G401 (cell line): ENCODE data around the gene APOLD1. TPM values are rescaled to one million over a fixed set of nuclear protein-coding genes. Genes with fewer than 3 reads are reported as not detected.
"Not testable (repeated sequence)": the region's sequence is repeated elsewhere in the genome, so short reads cannot be mapped to it uniquely, and the experiment has no call there.

ENCODE experiments used
- DNase-seq: peaks from one replicate; pipeline ENCODE4 v3.0.0-alpha.2; 2015; ENCODE audit warnings: low spot score
- in situ Hi-C: cut with HindIII; loops from 2 replicates; pipeline ENCODE4 v1.10.0; 2016; ENCODE audit warnings: low sequenced_read_pairs, mixed read lengths
- total RNA-seq: library from RNA; depleted of rRNA; stranded (reverse); fragments of >200 nt; shearing (Covaris generic); gene quantifications from 2 replicates; pipeline ENCODE4 v1.2.3, GENCODE V29; 2014

Gene APOLD1
- total RNA-seq, 1 experiment from 2014 or later, result 39.5 TPM

DNA sequence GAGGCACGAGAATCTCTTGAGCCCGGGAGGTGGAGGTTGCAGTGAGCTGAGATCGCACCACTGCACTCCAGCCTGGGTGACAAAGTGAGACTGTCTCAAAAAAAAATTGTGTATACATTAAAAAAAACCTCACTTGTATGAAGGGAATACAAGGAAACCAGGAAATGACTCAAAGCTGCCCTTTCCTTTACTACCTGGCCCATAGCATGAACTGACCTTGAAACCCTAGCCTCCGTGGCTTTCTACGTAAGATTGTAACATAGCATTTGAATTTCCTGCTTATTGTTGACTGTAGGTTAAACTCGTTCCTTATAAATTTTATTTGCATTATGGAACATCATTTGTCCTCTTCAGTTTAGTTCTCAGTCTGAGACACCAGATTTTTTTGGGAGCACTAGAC is 18.6 kb downstream of the APOLD1 start:
- no peak for DNase-seq
- in situ Hi-C loops, result no loop called here

DNA sequence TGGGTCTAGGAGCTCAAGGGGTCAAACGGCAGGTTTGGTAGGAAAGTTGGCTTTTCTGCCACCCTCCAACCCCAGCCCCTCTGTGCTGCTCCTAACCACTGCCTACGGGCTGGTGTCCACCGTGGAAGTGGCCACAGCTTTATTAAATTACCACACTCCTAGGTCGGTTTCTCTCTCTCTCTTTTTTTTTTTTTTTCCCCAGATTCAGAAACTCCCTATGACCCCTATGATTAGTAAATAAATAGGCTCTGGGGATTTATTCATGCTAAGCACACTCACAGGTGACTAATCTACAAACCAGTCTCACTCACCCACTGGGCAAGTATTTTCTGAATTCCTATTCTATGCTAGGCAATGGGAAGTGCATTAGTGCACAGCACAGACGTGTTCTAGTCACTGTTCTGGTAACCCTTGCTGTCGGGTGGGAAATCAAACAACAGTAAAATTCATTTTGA is 19.0 kb downstream of the APOLD1 start:
- in situ Hi-C loops, result no loop called here
- DNase-seq, result no peak

DNA sequence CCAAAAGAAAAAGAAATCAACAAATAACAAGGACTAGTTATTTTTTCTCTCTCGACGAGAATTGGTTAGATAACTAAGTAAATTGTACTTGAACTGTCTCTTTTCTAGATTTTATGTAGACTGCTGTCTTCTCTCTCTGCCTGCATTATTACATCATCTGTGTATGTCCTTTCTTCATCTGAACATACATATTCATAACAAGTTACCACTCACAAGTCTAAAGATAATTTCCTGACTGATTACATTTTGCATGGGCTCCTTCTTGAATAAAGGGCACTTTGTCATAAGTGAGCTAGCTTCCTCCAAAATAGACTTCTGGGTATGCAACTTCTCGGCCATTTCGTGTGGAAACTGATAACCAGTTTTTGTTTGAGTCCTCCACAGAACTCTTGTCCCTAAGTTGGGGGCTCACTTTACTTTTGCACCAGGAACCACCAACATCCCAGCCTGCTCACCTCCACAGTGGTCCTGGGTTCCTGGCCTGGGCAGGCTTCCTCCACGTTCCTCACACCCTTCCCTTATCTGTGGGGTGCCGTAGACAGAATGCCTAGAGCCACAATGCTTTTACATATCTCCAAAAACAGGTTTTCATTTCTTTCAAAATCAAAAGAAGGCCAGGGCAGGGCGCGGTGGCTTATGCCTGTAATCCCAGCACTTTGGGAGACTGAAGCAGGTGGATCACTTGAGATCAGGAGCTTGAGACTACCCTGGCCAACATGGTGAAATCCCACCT is 21.5 kb downstream of the APOLD1 start:
- in situ Hi-C loops, result no loop called here

DNA sequence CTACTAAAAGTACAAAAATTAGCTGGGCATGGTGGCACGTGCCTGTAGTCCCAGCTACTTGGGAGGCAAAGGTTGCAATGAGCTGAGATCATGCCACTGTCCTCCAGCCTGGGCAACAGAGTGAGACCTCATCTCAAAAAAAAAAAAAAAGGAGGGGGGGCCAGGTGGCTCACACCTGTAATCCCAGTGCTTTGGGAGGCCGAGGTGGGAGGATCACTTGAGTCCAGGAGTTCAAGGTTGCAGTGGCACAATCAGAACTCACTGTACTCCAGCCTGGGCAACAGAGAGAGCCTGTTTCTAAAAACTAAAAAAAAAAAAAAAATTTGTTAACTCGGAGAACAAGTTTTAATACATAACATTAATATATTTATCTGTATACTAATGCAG is 22.1 kb downstream of the APOLD1 start:
- DNase-seq, in situ Hi-C loops: not testable (repeated sequence)

More for the DNA sequence above, 21.5 kb downstream of the APOLD1 start:
- DNase-seq, result no peak

GRCh38 chr12:12807970-12808702 is 22.7 kb downstream of the APOLD1 start:
- in situ Hi-C loops, result no loop called here
- no peak for DNase-seq

DNA sequence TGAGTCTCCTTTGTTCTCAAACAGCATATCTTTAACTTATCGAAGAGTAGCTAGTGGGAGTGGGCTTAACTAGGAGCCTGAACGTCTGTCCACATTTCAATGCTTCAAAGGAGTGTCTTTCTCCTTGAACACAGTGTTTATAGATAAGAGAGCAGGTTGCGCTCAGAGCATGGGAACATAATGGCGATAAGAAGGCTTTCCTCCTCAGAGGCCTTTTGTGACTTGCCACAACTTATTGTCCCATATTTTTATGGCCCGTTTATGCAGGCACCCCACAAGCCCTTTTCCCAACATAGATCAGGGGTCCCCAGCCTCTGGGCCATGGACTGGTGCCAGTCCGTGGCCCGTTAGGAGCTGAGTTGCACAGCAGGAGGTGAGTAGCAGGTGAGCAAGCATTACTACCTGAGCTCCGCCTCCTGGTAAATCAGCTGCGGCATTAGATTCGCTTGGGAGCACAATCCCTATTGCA is 25.1 kb downstream of the APOLD1 start:
- in situ Hi-C loops, result no loop called here

DNA sequence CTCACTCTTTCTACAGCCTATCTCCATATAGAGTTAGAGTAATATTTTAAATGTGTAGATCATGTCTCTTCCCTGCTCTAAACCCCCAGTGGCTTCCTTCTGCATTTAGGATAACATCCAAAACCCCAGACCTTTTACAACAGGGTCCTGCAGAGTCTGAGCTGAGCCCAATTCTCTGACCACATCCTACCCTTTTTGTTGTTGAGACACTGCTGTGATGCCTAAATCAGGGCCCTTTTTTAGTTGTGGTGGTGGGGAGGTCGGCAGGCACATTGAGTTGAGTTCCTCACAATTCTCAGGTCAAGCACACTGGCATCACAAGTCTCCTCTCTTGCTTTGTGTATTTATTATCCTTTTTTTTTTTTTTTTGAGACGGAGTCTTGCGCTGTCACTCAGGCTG is 25.9 kb downstream of the APOLD1 start:
- no peak for DNase-seq
- in situ Hi-C loops, result no loop called here

More for the DNA sequence above, 25.1 kb downstream of the APOLD1 start:
- no peak for DNase-seq

GRCh38 chr12:12812174-12812573 is 26.7 kb downstream of the APOLD1 start:
- DNase-seq, result peak; percentile 29
- in situ Hi-C loops, result no loop called here

DNA sequence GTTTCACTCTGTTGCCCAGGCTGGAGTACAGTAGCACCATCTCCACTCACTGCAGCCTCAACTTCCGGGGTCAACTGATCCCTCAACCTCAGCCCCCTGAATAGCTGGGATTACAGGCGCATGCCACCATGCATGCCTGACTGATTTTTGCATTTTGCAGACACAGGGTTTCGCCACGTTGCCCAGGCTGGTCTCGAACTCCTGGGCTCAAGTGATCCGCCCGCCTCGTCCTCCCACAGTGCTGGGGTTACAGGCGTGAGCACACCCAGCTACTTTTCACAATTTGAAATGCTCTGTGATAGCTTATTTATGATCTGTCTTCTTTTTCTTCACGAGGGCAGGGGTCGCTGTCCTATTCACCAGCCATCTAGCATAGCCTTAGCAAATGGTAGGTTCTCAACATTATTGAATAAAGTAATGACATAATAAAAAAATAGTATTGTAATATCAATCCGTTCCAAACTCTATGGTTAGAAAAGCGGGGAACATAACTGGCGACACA is 27.2 kb downstream of the APOLD1 start:
- in situ Hi-C loops, result no loop called here
- no peak for DNase-seq

- peak; percentile 90 for DNase-seq
- in situ Hi-C loops, result no loop called here
Observed at GRCh38 chr12:12813120-12814101, 28.0 kb downstream of the APOLD1 start, which contains the start of gene DDX47. TSS of gene DDX47 (plus strand) at chr12:12813346. CDS start at chr12:12813368, 22 bp downstream.

DNA sequence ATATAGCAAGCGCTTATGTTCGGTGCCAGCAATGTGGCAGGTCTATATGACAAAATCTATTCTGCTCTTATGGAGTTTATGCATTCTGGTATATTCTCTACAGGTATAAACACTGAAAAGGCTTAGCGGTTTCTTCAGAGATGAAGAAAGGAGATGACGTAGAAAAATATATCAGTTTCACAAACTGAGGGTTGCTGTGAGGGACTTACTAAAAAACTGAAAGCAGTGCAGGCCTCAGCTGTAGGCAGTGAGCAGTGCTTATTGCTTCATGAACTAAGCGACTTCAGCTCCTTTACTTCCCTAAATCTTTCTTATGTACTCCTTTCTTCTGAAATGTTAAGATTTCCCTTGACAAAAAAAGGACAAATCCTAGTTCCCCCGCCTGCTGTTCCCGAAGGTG is 32.2 kb downstream of the APOLD1 start:
- no peak for DNase-seq
- in situ Hi-C loops, result no loop called here

DNA sequence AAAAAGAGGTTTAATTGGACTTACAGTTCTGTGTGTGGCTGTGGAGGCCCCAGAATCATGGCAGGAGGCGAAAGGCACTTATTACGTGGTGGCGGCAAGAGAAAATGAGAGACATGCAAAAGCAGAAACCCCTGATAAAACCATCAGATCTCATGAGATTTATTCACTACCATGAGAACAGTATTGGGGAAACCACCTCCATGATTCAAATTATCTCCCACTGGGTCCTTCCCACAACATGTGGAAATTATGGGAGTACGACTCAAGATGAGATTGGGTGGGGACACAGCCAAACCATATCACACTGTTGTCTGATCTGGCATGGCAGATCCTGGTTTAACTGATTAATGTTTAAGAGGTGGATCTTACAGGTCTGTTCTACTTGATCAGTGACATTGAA is 33.2 kb downstream of the APOLD1 start:
- no peak for DNase-seq
- in situ Hi-C loops, result no loop called here

GRCh38 chr12:12819221-12819620 is 33.8 kb downstream of the APOLD1 start:
- in situ Hi-C loops, result no loop called here
- DNase-seq, result no peak

DNA sequence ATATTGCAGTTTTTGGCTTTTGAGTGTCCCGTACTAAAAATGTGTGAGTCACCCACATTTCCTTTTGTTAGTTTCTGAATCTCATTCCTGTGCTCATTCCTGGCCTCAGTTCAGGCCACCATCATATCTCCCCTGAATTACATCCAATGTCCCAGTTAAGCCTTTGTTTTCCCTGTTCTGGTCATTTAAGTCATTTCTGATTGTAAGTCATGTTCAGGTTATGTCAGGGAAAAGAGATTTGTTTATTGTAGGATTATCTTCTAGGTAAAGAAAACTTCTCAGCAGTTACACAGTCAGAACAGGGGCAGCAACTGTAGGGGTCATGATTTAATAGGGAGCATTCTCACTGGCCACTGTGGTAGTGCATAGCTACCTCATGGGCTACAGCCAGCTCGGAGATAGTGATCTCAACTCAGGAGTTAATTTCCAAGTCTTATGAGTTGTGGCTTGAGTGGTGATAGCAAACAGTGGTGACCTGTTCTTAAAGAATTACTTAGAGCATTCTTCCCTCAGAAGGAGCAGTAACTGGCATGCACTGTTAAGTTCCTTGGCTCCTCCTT is 34.4 kb downstream of the APOLD1 start:
- DNase-seq, result peak; percentile 43
- in situ Hi-C loops, result no loop called here

DNA sequence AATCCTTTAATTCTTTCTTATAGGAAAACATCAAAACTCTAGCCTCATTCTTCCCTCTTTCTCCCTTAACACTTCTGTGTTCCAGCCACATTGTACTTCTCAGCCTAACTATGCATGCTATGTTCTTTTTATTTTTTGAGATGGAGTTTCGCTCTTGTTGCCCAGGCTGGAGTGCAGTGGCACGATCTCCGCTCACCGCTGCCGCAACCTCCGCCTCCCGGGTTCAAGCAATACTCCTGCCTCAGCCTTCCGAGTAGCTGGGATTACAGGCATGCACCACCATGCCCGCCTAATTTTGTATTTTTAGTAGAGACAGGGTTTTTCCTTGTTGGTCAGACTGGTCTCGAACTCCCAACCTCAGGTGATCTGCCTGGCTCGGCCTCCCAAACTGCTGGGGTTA is 34.9 kb downstream of the APOLD1 start:
- in situ Hi-C loops, DNase-seq: not testable (repeated sequence)

DNA sequence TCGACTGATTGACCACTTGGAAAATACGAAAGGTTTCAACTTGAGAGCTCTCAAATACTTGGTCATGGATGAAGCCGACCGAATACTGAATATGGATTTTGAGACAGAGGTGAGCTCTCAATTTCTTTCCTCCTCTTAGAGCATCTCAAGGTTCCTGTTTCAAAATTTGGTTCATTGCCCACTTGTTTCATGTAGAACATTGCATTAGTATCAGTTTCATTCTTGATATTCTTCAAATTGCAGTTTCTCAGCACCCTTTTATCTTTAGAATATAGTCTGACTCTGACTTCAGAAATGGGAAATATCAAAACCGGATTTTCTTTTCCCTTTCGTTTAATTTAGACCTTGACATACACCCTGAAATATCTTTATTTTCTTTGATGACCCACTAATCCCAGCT is 36.5 kb downstream of the APOLD1 start:
- in situ Hi-C loops, result no loop called here

GRCh38 chr12:12822886-12823285 is 37.4 kb downstream of the APOLD1 start:
- DNase-seq, result no peak
- in situ Hi-C loops, result no loop called here

More for the DNA sequence above, 36.5 kb downstream of the APOLD1 start:
- no peak for DNase-seq

- in situ Hi-C loops, result no loop called here
- no peak for DNase-seq
Observed at GRCh38 chr12:12823300-12823699, 37.8 kb downstream of the APOLD1 start.

DNA sequence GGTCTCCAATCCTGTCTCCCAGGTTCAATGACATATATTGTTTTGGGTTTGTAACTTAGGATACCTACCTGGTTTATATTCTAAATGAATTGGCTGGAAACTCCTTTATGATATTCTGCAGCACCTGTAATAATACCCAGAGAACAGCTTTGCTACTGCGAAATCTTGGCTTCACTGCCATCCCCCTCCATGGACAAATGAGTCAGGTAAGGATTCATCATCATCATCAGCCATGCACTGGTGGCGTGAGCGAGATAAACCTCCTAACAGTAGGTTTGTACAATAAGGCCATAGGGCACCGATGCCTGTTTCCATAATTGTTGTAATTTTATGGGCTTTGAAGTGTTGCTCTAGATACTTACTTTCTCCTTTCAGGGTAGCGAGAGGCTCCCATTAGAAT is 38.4 kb downstream of the APOLD1 start:
- in situ Hi-C loops, result no loop called here
- no peak for DNase-seq
